ENCODE results near the gene TDRD7. TPM values are rescaled to one million over a fixed set of nuclear protein-coding genes. Genes with fewer than 3 reads are reported as not detected.

The TDRD7 gene, protein sequence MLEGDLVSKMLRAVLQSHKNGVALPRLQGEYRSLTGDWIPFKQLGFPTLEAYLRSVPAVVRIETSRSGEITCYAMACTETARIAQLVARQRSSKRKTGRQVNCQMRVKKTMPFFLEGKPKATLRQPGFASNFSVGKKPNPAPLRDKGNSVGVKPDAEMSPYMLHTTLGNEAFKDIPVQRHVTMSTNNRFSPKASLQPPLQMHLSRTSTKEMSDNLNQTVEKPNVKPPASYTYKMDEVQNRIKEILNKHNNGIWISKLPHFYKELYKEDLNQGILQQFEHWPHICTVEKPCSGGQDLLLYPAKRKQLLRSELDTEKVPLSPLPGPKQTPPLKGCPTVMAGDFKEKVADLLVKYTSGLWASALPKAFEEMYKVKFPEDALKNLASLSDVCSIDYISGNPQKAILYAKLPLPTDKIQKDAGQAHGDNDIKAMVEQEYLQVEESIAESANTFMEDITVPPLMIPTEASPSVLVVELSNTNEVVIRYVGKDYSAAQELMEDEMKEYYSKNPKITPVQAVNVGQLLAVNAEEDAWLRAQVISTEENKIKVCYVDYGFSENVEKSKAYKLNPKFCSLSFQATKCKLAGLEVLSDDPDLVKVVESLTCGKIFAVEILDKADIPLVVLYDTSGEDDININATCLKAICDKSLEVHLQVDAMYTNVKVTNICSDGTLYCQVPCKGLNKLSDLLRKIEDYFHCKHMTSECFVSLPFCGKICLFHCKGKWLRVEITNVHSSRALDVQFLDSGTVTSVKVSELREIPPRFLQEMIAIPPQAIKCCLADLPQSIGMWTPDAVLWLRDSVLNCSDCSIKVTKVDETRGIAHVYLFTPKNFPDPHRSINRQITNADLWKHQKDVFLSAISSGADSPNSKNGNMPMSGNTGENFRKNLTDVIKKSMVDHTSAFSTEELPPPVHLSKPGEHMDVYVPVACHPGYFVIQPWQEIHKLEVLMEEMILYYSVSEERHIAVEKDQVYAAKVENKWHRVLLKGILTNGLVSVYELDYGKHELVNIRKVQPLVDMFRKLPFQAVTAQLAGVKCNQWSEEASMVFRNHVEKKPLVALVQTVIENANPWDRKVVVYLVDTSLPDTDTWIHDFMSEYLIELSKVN
- polyA plus RNA-seq (2011; rRNA removed) (7.3 and 8.2 TPM in 2 replicates), polyA minus RNA-seq (2011; rRNA and poly(A)+ RNA removed) (5.3 and 7.0 TPM in 2 replicates)

DNA sequence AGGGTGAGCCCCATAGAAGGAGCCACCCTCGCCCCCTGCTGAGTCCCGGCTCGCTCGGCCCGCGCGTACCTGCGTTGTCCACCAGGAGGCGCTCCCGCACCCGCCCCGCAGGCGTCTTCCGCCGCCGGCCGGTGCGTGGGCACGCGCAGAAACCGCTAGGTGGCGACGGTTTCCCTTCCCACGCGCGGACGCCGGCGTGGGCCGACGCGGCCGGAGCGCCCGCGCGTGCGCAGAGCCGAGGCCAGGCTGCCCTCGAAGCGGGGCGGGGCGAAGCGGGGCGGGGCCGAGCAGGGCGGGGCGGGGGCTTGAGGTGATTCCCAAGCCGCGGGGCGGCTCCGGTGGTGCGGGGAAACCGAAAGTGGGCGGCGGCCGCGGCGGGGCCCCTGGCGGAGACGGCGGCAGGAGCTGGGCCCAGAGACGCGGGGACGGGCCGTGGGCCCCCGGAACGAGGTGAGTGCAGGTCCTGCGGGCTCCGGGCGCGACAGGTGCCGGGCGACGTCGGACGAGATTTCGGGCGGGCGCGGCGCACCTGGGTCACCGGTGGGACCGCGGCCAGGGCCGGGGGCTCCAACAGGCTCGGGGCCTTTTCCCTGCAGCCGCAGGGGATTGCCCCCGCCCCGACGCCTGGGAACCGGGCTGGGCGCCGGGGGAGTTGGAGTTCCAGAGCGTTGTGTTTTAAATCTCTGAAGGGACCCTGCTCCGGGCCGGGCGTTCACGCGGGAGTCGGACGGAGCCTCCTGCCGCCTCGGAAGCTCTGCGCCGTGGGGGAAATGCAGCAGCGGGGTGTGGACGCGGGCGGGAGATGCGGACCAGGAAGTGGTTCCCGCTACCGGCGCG, at the start of gene TDRD7:
TSS of gene TDRD7 (plus strand) at position 308 of the 837 bp plus-strand sequence. CDS start 16,370 bp downstream, outside the sequence.
- POLR2A ChIA-PET, result interaction anchor here (1.8 kb wide), 1 partner anchor 187 kb away, joined by 4 read pairs; no protein-coding TSS in a partner anchor
- CTCF ChIA-PET, result interaction anchor here (0.6 to 5.4 kb wide), 28 partner anchors 8 to 557 kb away, joined by 3 to 86 read pairs (median 4); no protein-coding TSS in a partner anchor

DNA sequence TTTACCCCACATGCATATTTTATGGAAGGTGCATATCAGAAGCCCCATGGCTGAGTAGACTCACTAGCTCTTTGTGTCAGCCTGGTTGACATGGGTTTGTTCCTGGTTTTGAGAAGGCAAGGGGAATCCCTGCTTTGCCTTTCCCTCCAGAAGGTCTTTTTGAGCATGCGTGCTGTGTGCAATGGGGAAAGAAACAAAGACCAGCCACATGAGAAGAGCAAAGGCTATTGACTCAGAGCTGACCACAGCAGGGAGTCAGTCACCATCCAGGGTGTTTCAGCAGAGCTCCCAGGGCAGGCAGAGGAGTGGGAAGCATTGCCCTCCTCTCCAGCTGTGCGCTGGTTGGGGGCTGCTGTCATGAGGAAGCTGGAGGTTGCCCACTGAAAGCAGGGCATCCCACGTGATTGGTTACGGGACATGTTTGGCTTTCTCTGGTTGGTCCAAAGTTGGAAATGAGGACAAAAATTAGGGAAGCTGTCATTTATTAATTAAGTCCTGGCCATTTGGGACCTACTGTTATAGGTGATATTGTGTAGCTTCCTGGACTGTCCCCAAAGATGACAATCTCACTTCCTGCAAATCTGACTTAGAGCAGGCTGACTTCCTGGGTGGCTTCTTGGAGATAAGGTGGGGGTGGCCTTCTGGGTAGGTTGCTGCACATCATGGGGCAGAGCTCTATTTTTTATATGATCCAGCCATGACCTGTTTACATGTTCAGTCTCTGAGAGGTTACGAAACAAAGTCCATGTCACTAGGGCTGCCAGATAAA, 48.9 kb upstream of the TDRD7 start:
- Histone ChIP-seq H3K27ac (ENCODE audit: low read depth, low read length) (no peak overlapping the region), H3K27me3 (ENCODE audit: control insufficient read depth, insufficient read depth, low read length) (no peaks in the 10 kb centered on the region), H3K9me3 (ENCODE audit: control insufficient read depth, insufficient read depth, low read length) (no peaks in the 10 kb centered on the region), H3K4me3 (ENCODE audit: low read depth, low read length) (no peak overlapping the region)
- ChIA-PET POLR2A (no interaction called here), CTCF (no interaction called here)
- TF ChIP-seq, protein P1, sequence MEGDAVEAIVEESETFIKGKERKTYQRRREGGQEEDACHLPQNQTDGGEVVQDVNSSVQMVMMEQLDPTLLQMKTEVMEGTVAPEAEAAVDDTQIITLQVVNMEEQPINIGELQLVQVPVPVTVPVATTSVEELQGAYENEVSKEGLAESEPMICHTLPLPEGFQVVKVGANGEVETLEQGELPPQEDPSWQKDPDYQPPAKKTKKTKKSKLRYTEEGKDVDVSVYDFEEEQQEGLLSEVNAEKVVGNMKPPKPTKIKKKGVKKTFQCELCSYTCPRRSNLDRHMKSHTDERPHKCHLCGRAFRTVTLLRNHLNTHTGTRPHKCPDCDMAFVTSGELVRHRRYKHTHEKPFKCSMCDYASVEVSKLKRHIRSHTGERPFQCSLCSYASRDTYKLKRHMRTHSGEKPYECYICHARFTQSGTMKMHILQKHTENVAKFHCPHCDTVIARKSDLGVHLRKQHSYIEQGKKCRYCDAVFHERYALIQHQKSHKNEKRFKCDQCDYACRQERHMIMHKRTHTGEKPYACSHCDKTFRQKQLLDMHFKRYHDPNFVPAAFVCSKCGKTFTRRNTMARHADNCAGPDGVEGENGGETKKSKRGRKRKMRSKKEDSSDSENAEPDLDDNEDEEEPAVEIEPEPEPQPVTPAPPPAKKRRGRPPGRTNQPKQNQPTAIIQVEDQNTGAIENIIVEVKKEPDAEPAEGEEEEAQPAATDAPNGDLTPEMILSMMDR (IDR thresholded peaks at IDR 0.05; ENCODE audit: low read depth, low read length), result no peak
- DNase-seq (ENCODE audit: low read depth, low spot score), result no peak

More for the DNA sequence above, at the start of gene TDRD7:
- Histone ChIP-seq H3K4me3 (ENCODE audit: low read depth, low read length) (peak within 1 kb of the TSS; percentile 72), H3K27me3 (ENCODE audit: control insufficient read depth, insufficient read depth, low read length) (peaks cover 10% of the 10 kb centered on the region), H3K9me3 (ENCODE audit: control insufficient read depth, insufficient read depth, low read length) (no peaks in the 10 kb centered on the region; the same call in 1 of the 2 replicates), H3K27ac (ENCODE audit: low read depth, low read length) (no peak within 1 kb of the TSS)
- TF ChIP-seq, protein P1 (IDR thresholded peaks at IDR 0.05; ENCODE audit: low read depth, low read length), result peak; percentile 96
- DNase-seq (ENCODE audit: low read depth, low spot score), result peak; percentile 42

DNA sequence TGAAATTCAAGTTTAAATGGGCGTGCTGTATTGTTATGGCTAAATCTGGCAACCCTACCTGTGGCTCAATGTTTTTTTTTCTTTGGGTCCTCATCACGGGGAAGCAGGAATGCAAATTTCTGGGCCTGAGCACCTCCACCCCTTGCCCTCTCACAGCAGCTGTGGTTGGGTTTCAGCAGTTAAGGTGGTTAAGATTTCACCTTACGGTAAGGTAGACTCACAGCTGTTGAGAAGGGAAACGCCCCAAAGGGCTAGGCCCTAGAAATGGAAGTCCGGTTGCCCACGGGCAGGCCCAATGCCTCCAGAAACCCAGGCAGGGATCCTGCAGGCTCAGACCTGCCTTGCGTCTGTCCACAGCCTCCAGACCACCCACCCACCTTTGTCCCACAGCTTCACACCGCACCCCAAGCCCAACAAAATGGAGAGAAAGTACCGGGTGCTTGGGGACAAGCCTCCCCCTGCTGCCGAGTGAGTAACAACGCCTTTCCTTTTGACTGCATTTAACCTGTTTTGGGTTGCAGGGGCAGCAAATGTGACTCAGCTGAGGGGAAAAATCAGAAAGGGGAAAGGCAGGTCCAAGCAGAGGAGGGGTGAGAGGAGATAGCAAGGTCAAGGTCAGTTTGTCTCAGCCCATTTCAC, 48.1 kb upstream of the TDRD7 start:
- H3K27me3 ChIP-seq (ENCODE audit: control insufficient read depth, insufficient read depth, low read length), result no peaks in the 10 kb centered on the region
- no peak overlapping the region for H3K27ac ChIP-seq (ENCODE audit: low read depth, low read length)
- H3K4me3 ChIP-seq (ENCODE audit: low read depth, low read length), result no peak overlapping the region
- TF ChIP-seq, protein P1 (IDR thresholded peaks at IDR 0.05; ENCODE audit: low read depth, low read length), result no peak
- POLR2A ChIA-PET, result no interaction called here
- no peaks in the 10 kb centered on the region for H3K9me3 ChIP-seq (ENCODE audit: control insufficient read depth, insufficient read depth, low read length)
- CTCF ChIA-PET, result no interaction called here
- no peak for DNase-seq (ENCODE audit: low read depth, low spot score)
